ENCODE data around the gene POC1A.

POC1A gene

DNA sequence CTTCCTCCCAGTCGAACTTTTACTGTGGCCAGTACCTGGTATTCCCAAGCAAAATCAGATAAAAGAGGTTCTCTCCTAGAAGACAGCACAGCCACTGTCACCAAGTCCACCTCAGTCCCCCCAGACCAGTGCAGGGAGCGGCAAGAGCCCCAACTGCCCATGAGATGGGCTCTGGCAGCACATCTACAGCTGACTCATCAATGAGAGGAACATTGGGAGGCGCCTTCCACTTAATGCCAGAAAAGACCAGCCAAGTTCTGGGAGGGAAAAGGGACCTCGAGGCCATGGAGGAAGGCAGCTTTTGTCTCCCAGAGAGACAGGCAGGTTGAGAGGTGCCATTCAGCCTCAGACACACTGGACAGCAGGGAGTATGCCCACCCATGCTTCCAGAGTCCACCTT, 28.2 kb downstream of the POC1A start:
- no peak for DNase-seq

DNA sequence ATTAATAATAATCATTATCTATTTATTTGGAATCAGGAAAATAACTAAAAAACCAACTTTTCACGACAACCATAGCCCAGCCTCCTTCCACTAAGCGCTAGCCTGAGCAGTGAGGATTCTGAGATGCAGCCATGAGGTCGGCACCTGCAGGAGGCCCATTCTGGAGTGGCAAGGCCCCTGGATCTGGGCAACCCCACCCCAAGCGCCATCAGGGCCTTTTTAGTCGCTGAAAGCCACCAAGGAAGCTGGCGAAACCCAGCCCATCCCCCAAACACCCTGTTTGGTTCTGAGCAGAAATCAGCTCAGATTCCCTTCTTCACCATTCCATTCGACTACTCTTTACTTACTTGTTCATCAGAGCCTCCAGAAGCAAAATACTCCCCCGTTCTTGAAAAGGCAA, 29.5 kb downstream of the POC1A start:
- no peak for DNase-seq

DNA sequence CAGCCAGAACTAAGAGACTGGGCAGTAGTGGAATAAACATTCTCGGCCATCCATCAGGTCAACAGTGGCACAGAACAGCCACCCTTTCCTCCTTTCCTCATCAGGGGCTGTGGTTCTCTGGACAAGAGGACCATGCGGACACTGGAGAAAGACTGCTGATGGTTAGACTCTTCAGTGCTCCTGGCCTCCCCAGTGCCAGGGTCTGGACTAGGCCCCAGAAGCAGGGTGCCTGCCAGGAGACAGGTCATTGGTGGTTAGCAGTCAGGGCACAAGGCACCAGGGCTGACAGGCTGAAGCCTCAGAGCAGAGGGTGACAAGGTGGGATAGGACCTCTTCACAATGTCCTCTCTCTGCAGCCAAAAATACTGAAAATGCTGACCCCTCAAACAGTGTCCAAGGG, 30.1 kb downstream of the POC1A start:
- DNase-seq, result no peak

DNA sequence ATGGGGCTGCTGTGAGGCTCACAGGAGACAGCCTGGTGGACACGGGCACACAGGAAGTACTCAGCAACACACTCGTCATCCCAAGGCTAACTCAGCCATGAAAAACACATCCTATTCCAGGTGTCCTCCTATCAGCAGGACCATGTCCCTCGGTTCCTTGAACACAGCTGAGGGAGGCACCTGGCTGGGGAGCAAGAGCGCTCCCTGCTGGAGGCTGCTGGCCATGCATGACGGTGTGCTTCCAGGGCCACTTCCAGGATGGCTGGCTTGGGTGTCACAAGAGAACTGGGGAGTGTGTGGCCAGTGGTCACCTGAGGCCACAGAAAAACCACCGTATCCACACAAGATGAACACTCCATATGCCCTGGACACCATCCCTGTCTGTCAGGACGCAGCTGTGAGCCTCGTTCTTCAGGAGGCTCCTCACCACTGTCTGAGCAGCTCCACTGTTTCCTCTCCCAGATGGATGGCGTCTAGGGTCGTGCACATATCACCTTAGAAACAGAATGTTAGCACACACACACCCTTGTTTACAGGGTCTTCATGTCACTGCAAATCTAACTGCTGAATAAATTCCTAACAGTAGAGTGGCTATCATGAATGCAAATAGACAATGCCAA, 31.0 kb downstream of the POC1A start:
- DNase-seq, result peak; percentile 70

DNA sequence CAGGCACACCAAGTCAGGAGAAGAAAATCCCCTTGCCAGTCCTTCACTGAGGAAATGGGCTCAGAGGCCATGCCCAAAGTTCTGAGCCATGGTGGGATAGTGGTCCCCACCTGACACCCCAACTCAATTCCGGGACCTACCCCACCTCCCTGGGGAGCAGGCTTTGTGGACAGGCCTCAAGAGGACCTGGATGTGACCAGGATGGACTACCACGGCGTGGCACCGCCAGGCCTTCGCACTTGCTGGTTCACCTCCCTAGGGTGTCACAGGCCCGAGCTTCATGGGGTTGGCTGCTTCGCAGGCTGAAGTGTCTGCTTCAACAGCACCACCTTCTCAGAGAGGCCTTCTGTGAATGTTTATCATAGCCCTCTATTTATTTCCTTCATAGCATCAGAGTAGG, 31.7 kb downstream of the POC1A start:
- no peak for DNase-seq

DNA sequence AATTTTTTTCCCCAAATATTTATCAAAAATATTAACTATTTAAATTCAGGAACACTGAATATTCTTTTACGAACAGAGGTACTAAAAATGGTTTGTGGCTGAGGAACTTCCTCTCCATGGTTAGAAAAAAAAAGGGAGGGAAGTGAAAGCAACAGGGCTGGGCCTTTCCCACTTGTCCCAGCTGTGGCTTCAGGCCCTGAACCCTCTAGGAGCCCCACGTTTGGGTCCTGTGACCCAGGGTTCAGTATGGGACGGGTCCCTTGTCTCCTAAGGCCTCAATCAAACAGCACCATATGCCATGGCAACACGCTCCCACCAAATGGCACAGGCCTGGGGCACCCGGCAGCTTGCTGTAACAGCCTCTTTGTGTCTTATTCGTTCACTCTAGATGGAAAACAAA, 32.4 kb downstream of the POC1A start:
- no peak for DNase-seq

DNA sequence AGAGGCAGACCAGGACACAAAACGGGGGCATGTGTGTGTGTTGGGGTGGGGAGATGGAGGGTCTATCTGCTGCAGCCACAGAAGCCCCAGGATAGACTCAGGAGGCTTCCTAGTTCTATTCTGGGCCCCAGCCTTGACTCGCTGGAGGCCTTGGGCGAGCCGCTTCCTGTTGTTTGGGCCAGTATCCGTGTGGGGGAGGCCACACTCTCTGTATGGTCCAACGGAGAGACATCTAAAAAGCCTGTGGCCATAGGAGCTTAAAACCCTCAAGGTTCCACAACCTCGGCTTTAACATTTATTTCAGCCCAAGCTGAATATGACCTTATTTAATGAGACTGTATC, 32.8 kb downstream of the POC1A start:
- no peak for DNase-seq

DNA sequence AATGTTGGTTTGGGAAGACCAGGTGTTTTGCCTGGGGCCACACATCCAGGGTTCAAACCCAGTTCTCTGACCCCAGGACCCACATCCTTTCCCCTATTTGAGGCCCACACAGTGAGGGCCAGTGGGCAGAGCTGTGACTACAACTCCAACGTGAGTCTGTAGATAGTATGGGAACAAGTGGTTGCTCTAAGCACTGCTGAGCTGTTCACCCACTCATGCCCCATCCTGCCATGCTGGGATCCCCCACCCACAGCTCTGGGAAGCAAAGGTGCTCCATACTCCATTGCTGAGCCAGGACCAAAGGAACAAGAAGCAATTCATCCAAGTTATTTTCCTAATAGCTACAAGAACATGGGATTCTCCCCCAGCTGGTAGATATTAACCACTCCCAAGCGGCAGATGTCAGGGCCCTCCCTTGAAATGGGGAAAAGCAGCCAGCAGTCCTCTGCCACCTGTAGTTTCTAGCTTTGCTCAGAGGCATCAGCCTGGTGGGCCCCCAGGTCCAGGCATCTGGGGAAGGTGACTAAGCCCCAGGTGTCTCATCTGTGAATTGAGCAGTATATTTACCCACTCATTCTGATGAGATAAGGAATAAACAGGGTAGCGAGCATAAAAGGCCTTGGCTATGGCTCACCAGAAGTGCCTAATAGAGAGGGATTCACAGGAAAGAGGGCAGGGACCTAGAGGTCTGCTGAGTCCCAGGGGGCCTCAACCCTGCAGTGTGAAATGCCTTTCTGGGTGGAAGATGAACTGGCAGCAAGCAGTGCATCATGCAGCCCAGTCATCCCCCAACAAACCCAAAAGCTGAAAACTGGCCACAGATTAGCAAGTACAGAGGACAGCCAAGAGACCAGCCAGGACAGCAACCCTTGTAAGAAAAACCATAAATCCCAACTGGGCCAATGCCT, 33.4 kb downstream of the POC1A start:
- no peak for DNase-seq

DNA sequence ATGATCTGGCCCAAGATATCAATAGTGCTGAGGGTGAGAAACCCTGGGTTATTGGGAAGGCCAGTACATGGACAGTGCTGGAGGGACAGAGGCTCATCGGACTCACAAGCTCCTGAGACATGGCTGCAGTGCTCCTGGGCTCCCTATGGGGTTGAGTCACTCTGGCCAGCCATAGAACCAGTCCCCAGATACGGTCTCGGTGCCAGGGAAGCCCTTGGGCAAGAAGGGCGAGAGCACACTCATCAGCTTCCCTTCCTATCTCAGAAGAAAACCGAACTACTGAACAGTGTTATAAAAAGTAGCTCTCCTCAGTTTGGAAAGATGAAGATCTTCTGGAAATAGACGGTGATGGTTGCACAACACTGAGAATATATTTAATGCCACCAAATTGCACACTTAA, 34.4 kb downstream of the POC1A start:
- DNase-seq, result no peak

DNA sequence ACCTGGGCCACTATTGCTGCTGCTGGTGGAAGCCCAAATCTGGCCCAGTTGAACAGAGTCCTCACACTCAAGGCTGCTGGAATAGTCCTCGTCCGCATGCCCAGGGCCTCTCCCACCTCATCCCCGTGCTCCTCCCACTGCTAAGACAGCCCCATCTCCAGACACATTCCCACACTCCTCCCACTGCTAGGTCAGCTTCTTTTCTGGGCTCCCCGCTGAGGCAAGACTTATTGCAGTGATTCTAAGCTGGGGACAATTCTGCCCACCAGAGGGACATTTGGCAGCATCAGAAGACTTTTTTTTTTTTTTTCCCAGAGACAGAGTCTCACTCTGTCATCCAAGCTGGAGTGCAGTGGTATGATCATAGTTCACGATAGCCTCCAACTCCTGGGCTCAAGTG, 35.1 kb downstream of the POC1A start:
- DNase-seq, result no peak

DNA sequence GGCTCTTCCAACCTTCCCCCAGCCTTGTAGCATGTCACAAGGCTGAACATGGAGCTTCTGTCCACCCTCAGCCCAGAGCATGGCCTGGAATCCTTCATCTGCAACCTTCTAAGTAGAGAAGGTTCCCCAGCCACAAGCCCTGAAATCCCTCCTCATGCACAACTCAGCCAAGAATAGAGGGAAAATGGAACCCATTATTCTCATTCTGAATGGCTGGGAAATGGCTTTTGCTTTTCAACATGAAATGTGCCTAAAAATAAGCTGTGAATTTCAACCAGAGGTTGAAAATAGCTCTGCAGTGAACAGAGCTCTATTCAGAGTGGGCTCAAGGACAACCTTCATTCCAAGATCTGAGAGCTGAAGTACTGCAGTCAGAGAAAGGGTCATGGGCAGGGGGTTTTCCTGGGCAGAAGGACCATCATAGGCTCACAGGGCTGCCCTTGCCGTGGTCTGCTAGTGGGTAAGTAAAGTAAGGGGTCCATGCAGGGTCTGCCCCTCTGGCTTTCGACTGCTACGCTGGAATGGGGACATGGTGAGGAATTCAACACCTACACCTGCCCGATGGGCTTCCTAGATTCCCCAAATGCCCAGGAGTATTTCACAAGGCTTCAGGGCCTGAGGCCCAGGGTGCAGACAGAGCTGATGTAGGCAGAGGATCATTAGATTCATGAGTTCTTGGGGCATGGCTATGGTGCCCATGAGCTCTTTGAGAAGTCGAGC, 35.9 kb downstream of the POC1A start:
- no peak for DNase-seq

DNA sequence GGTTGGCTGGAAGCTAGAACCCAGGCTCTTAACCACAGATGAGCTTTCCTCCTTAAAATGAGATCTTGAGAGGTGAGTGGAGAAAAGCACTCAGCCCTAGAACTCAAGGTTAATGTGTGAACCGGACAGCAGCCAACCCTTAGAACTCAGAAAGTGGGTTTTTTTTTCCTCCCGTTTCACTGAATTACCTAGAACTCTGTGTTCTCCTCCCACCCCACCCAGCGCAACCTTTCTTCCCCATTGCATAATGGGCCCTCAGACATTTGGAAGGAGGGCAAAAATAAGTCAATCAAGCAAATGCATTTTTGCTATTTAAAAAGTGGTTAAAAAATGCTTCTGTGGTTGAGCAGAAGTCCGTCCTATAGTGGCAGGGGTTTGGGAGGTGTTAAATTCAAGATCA, 36.7 kb downstream of the POC1A start:
- no peak for DNase-seq

DNA sequence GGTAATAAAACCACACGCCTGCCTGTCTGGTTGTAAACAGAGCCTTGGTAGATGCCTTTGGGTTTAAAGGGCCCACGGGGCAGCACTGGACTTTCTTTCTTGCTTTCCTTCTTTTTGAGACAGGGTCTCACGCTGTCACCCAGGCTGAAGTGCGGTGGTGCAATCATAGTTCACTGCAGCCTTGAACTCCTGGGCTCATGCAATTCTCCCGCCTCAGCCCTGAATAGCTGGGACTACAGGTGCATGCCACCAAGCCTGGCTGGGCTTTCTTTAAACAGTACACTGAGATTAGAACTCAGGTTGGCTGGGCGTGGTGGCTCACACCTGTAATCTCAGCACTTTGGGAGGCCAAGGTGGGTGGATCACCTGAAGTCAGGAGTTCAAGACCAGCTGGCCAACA, 42.2 kb downstream of the POC1A start:
- no peak for DNase-seq

DNA sequence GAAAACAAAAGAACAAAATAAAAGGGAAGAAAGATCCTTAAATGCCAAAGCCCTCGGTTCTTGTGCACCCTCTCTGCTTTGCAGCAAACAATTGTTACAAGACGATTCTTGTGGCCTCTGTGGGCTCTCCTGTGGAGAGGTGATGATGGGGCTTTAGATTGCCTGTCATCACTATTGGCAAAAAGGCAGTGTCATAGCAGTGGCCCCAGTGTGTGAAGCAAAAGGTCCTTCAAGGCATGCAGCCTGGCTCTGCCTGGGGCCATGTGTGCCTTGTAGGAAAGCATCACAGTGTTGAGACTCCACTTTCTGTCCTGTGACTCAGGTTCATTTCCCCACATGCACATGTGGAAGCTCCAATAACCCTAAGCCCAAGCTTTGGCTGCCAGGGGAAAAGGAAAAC, 43.7 kb downstream of the POC1A start:
- no peak for DNase-seq

DNA sequence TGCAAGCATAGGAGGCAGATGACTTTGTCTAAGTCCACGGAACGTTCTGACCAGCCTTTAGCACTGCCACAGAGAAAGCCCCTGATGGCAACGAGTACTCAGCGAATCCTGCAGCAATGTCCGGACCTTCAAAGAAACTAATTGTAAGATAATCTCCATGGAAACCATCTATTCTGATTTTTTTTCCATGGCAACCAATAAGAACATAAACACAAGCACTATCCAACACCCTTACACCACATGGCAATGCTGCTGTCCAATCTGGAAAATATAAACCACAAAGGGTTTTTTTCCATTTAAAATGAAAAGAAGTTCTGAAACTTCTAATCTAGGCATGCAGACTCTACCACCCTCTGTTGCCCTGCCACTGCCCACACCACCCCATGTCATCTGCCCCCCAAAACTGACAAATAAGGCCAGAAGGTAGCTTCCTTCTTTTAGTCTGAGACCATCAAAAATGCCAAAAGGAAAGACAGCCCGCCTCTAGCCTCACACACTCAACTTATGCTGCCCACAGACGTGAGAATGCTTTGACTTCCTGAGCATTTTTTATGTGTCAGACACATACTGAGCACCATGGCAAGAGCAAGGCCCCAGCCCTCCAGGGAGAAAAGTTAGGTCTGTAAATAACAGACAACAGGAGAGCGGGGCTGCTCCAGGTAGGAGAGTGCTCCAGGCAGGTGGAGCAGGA, 44.5 kb downstream of the POC1A start:
- DNase-seq, result no peak

DNA sequence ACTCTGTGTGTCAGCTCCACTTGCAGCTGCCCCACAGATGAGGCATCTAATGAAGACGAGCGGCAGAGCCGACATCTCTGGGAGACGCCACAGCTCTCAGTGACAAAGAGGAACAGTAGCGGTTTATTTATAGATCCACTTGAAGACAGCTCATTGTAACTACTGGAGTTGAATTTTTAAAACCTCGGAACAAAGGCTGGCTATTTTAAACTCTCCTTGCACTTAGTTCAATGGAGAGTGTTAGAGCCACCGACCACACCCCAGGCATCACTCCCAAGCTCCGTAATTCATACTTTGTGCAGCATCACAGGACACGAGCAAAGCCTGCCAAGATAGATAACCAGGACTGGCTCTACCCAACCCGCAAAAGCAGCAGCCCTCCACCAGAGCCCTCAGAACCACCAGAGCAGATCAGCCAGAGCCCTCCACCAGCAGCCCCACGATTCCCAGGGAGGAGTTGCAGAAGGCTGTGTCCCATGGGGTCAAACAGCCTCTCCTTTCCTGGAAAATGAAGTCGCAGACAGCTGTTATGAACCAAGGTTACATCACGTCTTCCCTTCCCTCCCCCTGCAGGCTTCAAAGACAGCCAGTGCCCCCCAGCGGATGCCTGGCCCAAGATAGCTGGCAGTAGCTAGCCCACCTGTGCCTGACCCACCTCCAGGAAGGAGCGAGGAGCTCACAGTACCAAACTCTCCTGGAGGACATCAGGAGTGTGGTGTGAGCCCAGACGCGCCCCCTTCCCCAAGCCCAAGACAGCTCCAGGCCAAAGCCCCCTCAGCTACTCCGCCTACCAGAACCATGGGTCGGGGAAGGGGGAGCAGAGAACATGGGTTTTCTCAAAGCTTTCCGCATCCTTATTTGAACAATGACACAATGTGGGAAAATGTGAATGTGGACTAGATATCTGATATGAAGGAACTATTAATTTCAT, 45.7 kb downstream of the POC1A start:
- no peak for DNase-seq

DNA sequence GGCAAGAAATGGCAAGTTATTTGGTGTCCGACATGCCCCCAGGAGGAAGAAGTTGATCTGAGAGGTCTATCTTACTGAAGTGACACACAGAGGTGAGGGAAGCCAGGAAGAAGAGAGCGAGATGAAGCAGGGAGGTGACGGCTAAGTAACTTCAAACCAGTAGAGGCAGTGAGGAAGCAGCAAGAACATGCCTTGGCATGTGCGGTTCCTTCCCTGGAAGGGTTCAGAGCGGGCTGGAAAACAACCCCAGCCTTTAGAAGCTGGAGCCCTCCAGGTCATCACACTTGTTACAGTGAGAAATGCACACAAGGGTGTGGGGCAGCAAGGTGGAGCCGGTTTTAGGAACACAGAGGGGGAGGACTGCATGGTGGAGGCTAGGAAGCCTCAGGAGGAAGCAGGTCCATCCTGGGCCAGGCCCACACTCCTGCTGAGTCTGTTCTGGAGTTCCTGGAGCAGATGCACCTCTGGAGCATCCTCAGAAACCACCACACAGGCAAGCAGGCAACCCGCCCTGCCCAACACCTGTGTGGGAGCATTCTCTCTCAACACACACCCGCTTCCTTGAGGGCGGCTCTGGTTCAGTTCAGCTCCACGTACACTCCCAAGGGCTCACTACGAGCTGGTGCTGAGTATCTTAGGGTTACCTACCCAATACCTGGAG, 47.1 kb downstream of the POC1A start:
- DNase-seq, result no peak

DNA sequence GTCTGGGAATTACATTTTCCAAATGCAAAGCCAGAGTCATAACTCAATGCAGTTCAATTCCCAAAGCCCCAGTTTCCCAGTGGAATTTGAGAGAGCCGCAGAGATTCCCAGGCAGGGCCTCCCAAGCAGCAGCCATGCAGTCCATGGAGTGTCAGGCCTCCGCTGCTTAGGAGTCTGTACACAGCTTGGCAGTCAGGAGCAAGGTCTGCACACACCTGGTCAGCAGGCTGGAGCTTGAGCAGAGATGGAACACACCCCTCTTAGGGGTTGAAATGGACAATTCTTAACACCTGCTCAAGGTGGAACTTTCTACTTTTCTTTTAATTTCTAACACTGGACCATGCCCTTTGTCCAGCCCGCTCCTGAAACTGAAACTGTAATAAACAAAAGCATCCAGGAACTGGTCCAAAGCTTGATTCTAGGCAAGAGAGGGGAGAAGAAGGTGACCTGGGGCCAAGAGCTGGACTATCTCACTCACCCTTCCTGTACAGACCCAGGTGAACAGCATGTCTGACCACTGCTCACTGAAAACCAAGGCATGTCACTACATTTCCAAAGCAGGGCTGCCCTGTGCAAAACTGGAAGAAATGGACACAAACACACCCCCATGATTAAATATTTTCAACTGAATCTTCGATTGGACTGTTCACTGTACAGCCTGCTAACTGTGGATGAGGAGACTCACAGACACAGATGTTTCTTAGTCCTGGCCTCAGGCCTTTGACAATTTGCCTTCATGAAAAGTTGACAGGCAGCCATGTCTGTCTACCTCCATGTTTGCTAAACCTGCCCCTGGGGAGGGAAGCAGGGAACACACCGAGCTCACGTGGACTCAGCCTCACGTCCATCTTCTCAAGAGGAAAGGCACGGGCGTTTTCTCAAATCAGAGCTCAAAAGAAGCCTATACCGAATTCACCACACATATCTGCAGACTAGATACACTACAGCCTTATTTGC, 49.3 kb downstream of the POC1A start:
- no peak for DNase-seq

DNA sequence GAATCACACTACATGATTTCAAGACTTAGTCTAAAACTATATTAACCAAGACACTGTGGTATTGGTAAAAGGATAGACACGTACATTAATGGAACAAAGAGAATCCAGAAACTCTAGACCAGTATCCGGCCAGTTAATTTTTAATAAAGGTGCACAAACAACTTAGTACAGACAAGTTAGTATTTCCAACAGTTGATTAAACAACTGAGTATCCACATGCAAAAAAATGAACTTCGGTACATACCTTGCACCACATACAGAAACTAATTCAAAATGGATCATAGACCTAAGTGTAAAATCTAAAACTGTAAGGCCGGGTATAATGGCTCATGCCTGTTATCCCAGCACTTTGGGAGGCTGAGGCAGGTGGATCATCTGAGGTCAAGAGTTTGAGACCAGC, 51.3 kb downstream of the POC1A start:
- no peak for DNase-seq

DNA sequence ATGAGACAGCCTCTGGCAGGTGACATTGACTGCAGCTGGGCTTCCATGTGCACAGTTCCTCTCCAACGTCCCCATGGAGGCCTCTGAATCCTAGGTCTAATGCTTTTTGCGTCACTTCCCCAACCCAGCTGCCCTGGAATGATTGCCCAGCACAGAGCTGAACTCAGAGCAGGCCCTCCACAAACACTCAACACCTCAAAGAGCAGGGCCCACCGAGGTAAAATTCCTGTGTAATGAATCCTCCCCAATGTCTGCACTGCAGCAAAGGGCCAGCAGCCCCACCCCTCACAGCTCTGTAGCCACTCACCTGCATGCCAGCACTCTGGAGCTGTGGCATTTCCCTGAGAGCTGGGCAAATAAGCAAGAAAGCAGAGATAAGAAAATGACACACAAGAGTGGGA, 55.2 kb downstream of the POC1A start:
- no peak for DNase-seq
